Measurements from ENCODE around the gene GNB1.

GNB1 gene

GRCh38 chr1:1779320-1779675 is 111.6 kb downstream of the GNB1 start:
- peak; percentile 24 for DNase-seq

- no peak for DNase-seq
Measured at GRCh38 chr1:1778663-1779319, 112.1 kb downstream of the GNB1 start.

GRCh38 chr1:1777950-1778662 is 112.8 kb downstream of the GNB1 start, which contains the start of gene NADK:
Gene NADK (minus strand): TSS chr1:1778470. CDS start chr1:1765406, 13,064 bp downstream.
- peak; percentile 21 for DNase-seq

GRCh38 chr1:1777583-1777899 is 113.3 kb downstream of the GNB1 start:
- no peak for DNase-seq

- DNase-seq = no peak
Measured at GRCh38 chr1:1776672-1777582, 114.0 kb downstream of the GNB1 start.

- DNase-seq = peak; percentile 10
Measured at GRCh38 chr1:1775327-1776226, 115.3 kb downstream of the GNB1 start.

- no peak for DNase-seq
Measured at GRCh38 chr1:1773874-1774273, 117.0 kb downstream of the GNB1 start.

- no peak for DNase-seq
Measured at GRCh38 chr1:1771096-1771495, 119.8 kb downstream of the GNB1 start.

- no peak for DNase-seq
Measured at GRCh38 chr1:1770102-1770501, 120.8 kb downstream of the GNB1 start.

- no peak for DNase-seq
Measured at GRCh38 chr1:1768249-1768992, 122.5 kb downstream of the GNB1 start.

GRCh38 chr1:1764876-1765470 is 125.9 kb downstream of the GNB1 start:
- no peak for DNase-seq

- DNase-seq = no peak
Measured at GRCh38 chr1:1763657-1764621, 126.9 kb downstream of the GNB1 start.

- DNase-seq = no peak
Measured at GRCh38 chr1:1761504-1762376, 129.1 kb downstream of the GNB1 start.

- DNase-seq = no peak
Measured at GRCh38 chr1:1760715-1761114, 130.2 kb downstream of the GNB1 start.

- DNase-seq = no peak
Measured at GRCh38 chr1:1760345-1760650, 130.6 kb downstream of the GNB1 start.

- no peak for DNase-seq
Measured at GRCh38 chr1:1759456-1760344, 131.2 kb downstream of the GNB1 start.

GRCh38 chr1:1758692-1759455 is 132.0 kb downstream of the GNB1 start:
- DNase-seq = peak; percentile 64
